ENCODE measurements around the gene PPM1E.

- TF ChIP-seq CTCF (IDR thresholded peaks at IDR 0.05) (no peak), POLR2A (IDR thresholded peaks at IDR 0.05) (no peak)
Measured at GRCh38 chr17:59028328-59028727, 272.7 kb downstream of the PPM1E start.

Data from heart left ventricle (tissue), 13 donors.